Spleen (tissue), 11 donors: ENCODE measurements around the gene DHFR2. TPM values are rescaled to one million over a fixed set of nuclear protein-coding genes. Genes with fewer than 3 reads are reported as not detected.
A peak's percentile ranks its signal among the peaks of the same experiment; 100 is the strongest.

ENCODE experiments used
- DNase-seq: peaks from one replicate; pipeline ENCODE4 v3.0.0-alpha.2; 2020
- H3K27ac ChIP-seq, 8 donors: fragments of 200-600 bp; sonication (generic) in 7 of 8; 1 replicate in 4 of 8; 2 replicates in 4 of 8; pipeline versions ENCODE4 v1.5.0 to v1.8.0; 2016 to 2021; ENCODE audit warnings: inconsistent platforms in 4 of 8, mild to moderate bottlenecking in 4 of 8, moderate library complexity in 1 of 8
- H3K27me3 ChIP-seq, 7 donors: fragments of 200-600 bp; sonication (generic) in 6 of 7; replicated peaks in 1 of 7; 1 replicate in 4 of 7; 2 replicates in 3 of 7; pipeline versions ENCODE4 v1.5.0 to v1.8.0; 2016 to 2021; ENCODE audit warnings: inconsistent platforms in 3 of 7, mild to moderate bottlenecking in 1 of 7
- H3K36me3 ChIP-seq, 6 donors: fragments of 200-600 bp; sonication (generic) in 5 of 6; 1 replicate in 4 of 6; 2 replicates in 2 of 6; pipeline versions ENCODE4 v1.5.0 to v1.8.0; 2016 to 2021; ENCODE audit warnings: inconsistent platforms in 2 of 6
- H3K4me1 ChIP-seq, 6 donors: fragments of 200-600 bp; sonication (generic) in 5 of 6; 1 replicate in 3 of 6; 2 replicates in 3 of 6; pipeline versions ENCODE4 v1.5.0 to v1.8.0; 2016 to 2021; ENCODE audit warnings: inconsistent platforms in 3 of 6
- H3K4me3 ChIP-seq, 8 donors: fragments of 200-600 bp; sonication (generic) in 7 of 8; 1 replicate in 4 of 8; 2 replicates in 4 of 8; pipeline versions ENCODE4 v1.5.0 to v1.8.0; 2016 to 2021; ENCODE audit warnings: inconsistent platforms in 4 of 8, mild to moderate bottlenecking in 4 of 8, moderate library complexity in 2 of 8
- H3K9me3 ChIP-seq, 8 donors: fragments of 200-600 bp; sonication (generic) in 7 of 8; 1 replicate in 4 of 8; 2 replicates in 4 of 8; pipeline versions ENCODE4 v1.5.0 to v1.8.0; 2016 to 2021; ENCODE audit warnings: inconsistent platforms in 4 of 8
- CTCF ChIP-seq, 11 experiments: fragments of 200-600 bp in 7 of 11; fragments of 450-650 bp in 4 of 11; sonication (generic) in 4 of 11; IDR thresholded peaks in 8 of 11; conservative IDR thresholded peaks in 3 of 11; 1 replicate in 7 of 11; 2 replicates in 4 of 11; pipeline versions ENCODE4 v1.4.0 to v1.8.0; 2016 to 2021; ENCODE audit warnings: antibody characterized with exemption in 11 of 11, inconsistent platforms in 4 of 11, mild to moderate bottlenecking in 1 of 11
- POLR2A ChIP-seq, 3 donors: fragments of 450-650 bp; IDR thresholded peaks; one replicate each; pipeline ENCODE4 v1.5.1; 2017; ENCODE audit warnings: antibody characterized with exemption in 3 of 3, mild to moderate bottlenecking in 1 of 3
- POLR2AphosphoS5 ChIP-seq, 3 donors: sonication (generic); formaldehyde crosslinking; IDR thresholded peaks; one replicate each; pipeline ENCODE4 v1.5.1; 2017; ENCODE audit warnings: antibody characterized with exemption in 3 of 3
- WGBS, 5 donors: extraction: QIAGEN DNeasy Blood & Tissue Kit in 3 of 5; methylation state at CpG; one replicate each; pipeline versions ENCODE4 v1.1.5 to v1.1.7; 2013 to 2018; 5-methylcytosine and 5-hydroxymethylcytosine counted together
- intact Hi-C: fragments of 100-400 bp; cut with DNase I; formaldehyde crosslinking; loops from one replicate; pipeline ENCODE4 v1.15.0; 2023; ENCODE audit warnings: low total_unique reads
- polyA plus RNA-seq, 3 donors: library from polyadenylated mRNA; stranded (reverse); fragments of 200-250 nt; gene quantifications; one replicate each; pipeline ENCODE4 v1.2.1, GENCODE V29; 2013
- total RNA-seq, 7 donors: library from RNA; depleted of rRNA in 3 of 7; stranded (reverse); fragments of >200 nt in 3 of 7; fragmentation: NEBNext Ultra II Directional in 4 of 7; extraction: Animal tissue kit (Norgen Biotek cat#: 25700) in 4 of 7; gene quantifications; one replicate each; pipeline versions ENCODE4 v1.1.0 to v1.2.1, GENCODE V29; 2016 to 2021
- donor health status: healthy with polysubstance abuse.
- donor health status: DM: no; HTN: no; CAD: no; lungs with moderate emphysema.
- donor health status: DM: no; HTN: no; CAD: no.
- donor health status: Bipolar disorder and iron deficiency.
- donor health status: healthy.
- donor health status: DM: no; HTN: no; CAD: no.
- donor health status: DM: yes; HTN: yes; CAD: no.

The DHFR2 gene
- total and polyA plus RNA-seq, 10 donors = 1.7 to 9.6 (median 5.4) TPM

GRCh38 chr3:94020293-94020692 is 42.4 kb downstream of the DHFR2 start:
- Histone ChIP-seq H3K27ac (peak overlapping the region in 2 of 8 donors; percentile 15 to 30), H3K27me3 (no peaks in the 10 kb centered on the region), H3K36me3 (no peaks in the 10 kb centered on the region), H3K9me3 (no peaks in the 10 kb centered on the region), H3K4me1 (no peaks in the 10 kb centered on the region), H3K4me3 (no peak overlapping the region)
- 75 to 87% (median 79%) methylated on average over 3 of the region's 3 CpGs for WGBS, 5 donors
- no peak for TF ChIP-seq CTCF (IDR thresholded peaks at IDR 0.05 in 8 of 11, conservative IDR thresholded peaks at IDR 0.05 in 3 of 11)
- TF ChIP-seq POLR2A (IDR thresholded peaks at IDR 0.05) = no peak
- no peak for TF ChIP-seq POLR2AphosphoS5 (IDR thresholded peaks at IDR 0.05)
- intact Hi-C loops = no loop called here
- DNase-seq = no peak

- intact Hi-C loops = no loop called here
- TF ChIP-seq POLR2A (IDR thresholded peaks at IDR 0.05) (no peak), POLR2AphosphoS5 (IDR thresholded peaks at IDR 0.05) (no peak), CTCF (IDR thresholded peaks at IDR 0.05 in 8 of 11, conservative IDR thresholded peaks at IDR 0.05 in 3 of 11) (no peak)
- 70 to 93% (median 83%) methylated on average over 2 of the region's 2 CpGs for WGBS, 5 donors
Observed at GRCh38 chr3:94019659-94020058, 43.1 kb downstream of the DHFR2 start.

GRCh38 chr3:94015025-94015424 is 47.7 kb downstream of the DHFR2 start:
- Histone ChIP-seq H3K27me3 (no peaks in the 10 kb centered on the region), H3K4me3 (no peak overlapping the region), H3K4me1 (no peaks in the 10 kb centered on the region), H3K9me3 (no peaks in the 10 kb centered on the region), H3K36me3 (no peaks in the 10 kb centered on the region), H3K27ac (no peak overlapping the region)
- no peak for DNase-seq
- 34 to 76% (median 51%) methylated on average over 1 of the region's 1 CpG for WGBS, 5 donors
- intact Hi-C loops = no loop called here
- TF ChIP-seq CTCF (IDR thresholded peaks at IDR 0.05 in 8 of 11, conservative IDR thresholded peaks at IDR 0.05 in 3 of 11) = no peak
- no peak for TF ChIP-seq POLR2AphosphoS5 (IDR thresholded peaks at IDR 0.05)
- no peak for TF ChIP-seq POLR2A (IDR thresholded peaks at IDR 0.05)

More at GRCh38 chr3:94019659-94020058, 43.1 kb downstream of the DHFR2 start:
- no peaks in the 10 kb centered on the region for H3K4me1 ChIP-seq
- no peak overlapping the region for H3K27ac ChIP-seq
- H3K27me3 ChIP-seq = no peaks in the 10 kb centered on the region
- DNase-seq = no peak
- no peaks in the 10 kb centered on the region for H3K36me3 ChIP-seq
- H3K4me3 ChIP-seq = no peak overlapping the region
- H3K9me3 ChIP-seq = no peaks in the 10 kb centered on the region

GRCh38 chr3:94012185-94012584 is 50.5 kb downstream of the DHFR2 start:
- 55 to 88% (median 69%) methylated on average over 1 of the region's 1 CpG for WGBS, 5 donors
- no peaks in the 10 kb centered on the region for H3K9me3 ChIP-seq
- no peak overlapping the region for H3K27ac ChIP-seq
- no peak for DNase-seq
- H3K4me3 ChIP-seq = no peak overlapping the region
- no peaks in the 10 kb centered on the region for H3K36me3 ChIP-seq
- H3K4me1 ChIP-seq = no peaks in the 10 kb centered on the region
- TF ChIP-seq POLR2A (IDR thresholded peaks at IDR 0.05) (no peak), POLR2AphosphoS5 (IDR thresholded peaks at IDR 0.05) (no peak), CTCF (IDR thresholded peaks at IDR 0.05 in 8 of 11, conservative IDR thresholded peaks at IDR 0.05 in 3 of 11) (no peak)
- intact Hi-C loops = no loop called here
- no peaks in the 10 kb centered on the region for H3K27me3 ChIP-seq
